ENCODE data around the gene CADPS.

The CADPS gene

GRCh38 chr3:62368705-62369475, 506.3 kb downstream of the CADPS start:
- DNase-seq (ENCODE audit: extremely low read depth in 1 of 2, low read depth in 1 of 2): no peak

- no peak for DNase-seq (ENCODE audit: extremely low read depth in 1 of 2, low read depth in 1 of 2)
These were observed 506.9 kb downstream of the CADPS start for GRCh38 chr3:62368290-62368704.

- no peak for DNase-seq (ENCODE audit: extremely low read depth in 1 of 2, low read depth in 1 of 2)
These were observed 507.4 kb downstream of the CADPS start for GRCh38 chr3:62367763-62368195.

GRCh38 chr3:62366126-62366484, 509.1 kb downstream of the CADPS start:
- DNase-seq (ENCODE audit: extremely low read depth in 1 of 2, low read depth in 1 of 2): no peak

- DNase-seq (ENCODE audit: extremely low read depth in 1 of 2, low read depth in 1 of 2): no peak
These were observed 509.7 kb downstream of the CADPS start for GRCh38 chr3:62365391-62366125.

- no peak for DNase-seq (ENCODE audit: extremely low read depth in 1 of 2, low read depth in 1 of 2)
These were observed 511.0 kb downstream of the CADPS start for GRCh38 chr3:62364191-62364590.

- no peak for DNase-seq (ENCODE audit: extremely low read depth in 1 of 2, low read depth in 1 of 2)
These were observed 511.9 kb downstream of the CADPS start for GRCh38 chr3:62363275-62363674.

- no peak for DNase-seq (ENCODE audit: extremely low read depth in 1 of 2, low read depth in 1 of 2)
These were observed 513.4 kb downstream of the CADPS start for GRCh38 chr3:62361824-62362223.

- DNase-seq (ENCODE audit: extremely low read depth in 1 of 2, low read depth in 1 of 2): no peak
These were observed 514.0 kb downstream of the CADPS start for GRCh38 chr3:62361261-62361660.

GRCh38 chr3:62359531-62359930, 515.7 kb downstream of the CADPS start:
- no peak for DNase-seq (ENCODE audit: extremely low read depth in 1 of 2, low read depth in 1 of 2)

- DNase-seq (ENCODE audit: extremely low read depth in 1 of 2, low read depth in 1 of 2): no peak
These were observed 518.9 kb downstream of the CADPS start for GRCh38 chr3:62356356-62356755.

GRCh38 chr3:62355703-62356102, 519.5 kb downstream of the CADPS start:
- no peak for DNase-seq (ENCODE audit: extremely low read depth in 1 of 2, low read depth in 1 of 2)
